Breast epithelium (tissue), 4 donors: ENCODE results near the gene GTF3A. TPM values are rescaled to one million over a fixed set of nuclear protein-coding genes. Genes with fewer than 3 reads are reported as not detected.

Experiments used
- DNase-seq, 2 donors: peaks; one replicate each; pipeline ENCODE4 v3.0.0-alpha.2; 2019; ENCODE audit warnings: low spot score in 2 of 2
- H3K27ac ChIP-seq, 2 donors: fragments of 200-600 bp; sonication (generic) in 1 of 2; one replicate each; pipeline ENCODE4 v1.5.1; 2016 to 2019; ENCODE audit warnings: mild to moderate bottlenecking in 1 of 2
- H3K27me3 ChIP-seq, 2 donors: fragments of 200-600 bp; sonication (generic) in 1 of 2; one replicate each; pipeline versions ENCODE4 v1.5.1 to v1.6.0; 2017 to 2019; ENCODE audit warnings: control low read depth in 1 of 2, mild to moderate bottlenecking in 1 of 2
- H3K36me3 ChIP-seq: fragments of 200-600 bp; one replicate; pipeline ENCODE4 v1.5.1; 2019
- H3K4me1 ChIP-seq, 2 donors: fragments of 200-600 bp; sonication (generic); one replicate each; pipeline ENCODE4 v1.5.1; 2016 to 2019; ENCODE audit warnings: control low read depth in 1 of 2
- H3K4me3 ChIP-seq, 3 donors: fragments of 200-600 bp; sonication (generic); 1 replicate in 2 of 3; 2 replicates in 1 of 3; pipeline ENCODE4 v1.5.1; 2016 to 2019; ENCODE audit warnings: mild to moderate bottlenecking in 3 of 3, moderate library complexity in 2 of 3
- H3K9me3 ChIP-seq, 2 donors: fragments of 200-600 bp; sonication (generic) in 1 of 2; one replicate each; pipeline ENCODE4 v1.5.1; 2016 to 2019; ENCODE audit warnings: control low read depth in 1 of 2
- POLR2A ChIP-seq: fragments of 450-650 bp; IDR thresholded peaks from one replicate; pipeline ENCODE4 v1.6.1; 2016; ENCODE audit warnings: antibody characterized with exemption, mild to moderate bottlenecking, moderate library complexity
- POLR2AphosphoS5 ChIP-seq, 3 donors: sonication (generic); formaldehyde crosslinking; IDR thresholded peaks; one replicate each; pipeline ENCODE4 v1.6.1; 2017; ENCODE audit warnings: antibody characterized with exemption in 3 of 3
- intact Hi-C: fragments of 100-400 bp; cut with DNase I; formaldehyde crosslinking; loops from one replicate; pipeline ENCODE4 v1.15.1; 2023; ENCODE audit warnings: low total_unique reads
- total RNA-seq, 3 donors: library from RNA; depleted of rRNA; stranded (reverse); fragments of >200 nt; gene quantifications; one replicate each; pipeline ENCODE4 v1.1.0, GENCODE V29; 2016
- TF ChIP-seq, protein P1 (sequence below), 3 donors: fragments of 450-650 bp; IDR thresholded peaks; one replicate each; pipeline ENCODE4 v1.5.1; 2016 to 2017; ENCODE audit warnings: antibody characterized with exemption in 3 of 3, mild to moderate bottlenecking in 3 of 3, moderate library complexity in 3 of 3

The GTF3A gene
- total RNA-seq, 3 donors from 2014 or later, result 124 to 186 (median 175) TPM

DNA sequence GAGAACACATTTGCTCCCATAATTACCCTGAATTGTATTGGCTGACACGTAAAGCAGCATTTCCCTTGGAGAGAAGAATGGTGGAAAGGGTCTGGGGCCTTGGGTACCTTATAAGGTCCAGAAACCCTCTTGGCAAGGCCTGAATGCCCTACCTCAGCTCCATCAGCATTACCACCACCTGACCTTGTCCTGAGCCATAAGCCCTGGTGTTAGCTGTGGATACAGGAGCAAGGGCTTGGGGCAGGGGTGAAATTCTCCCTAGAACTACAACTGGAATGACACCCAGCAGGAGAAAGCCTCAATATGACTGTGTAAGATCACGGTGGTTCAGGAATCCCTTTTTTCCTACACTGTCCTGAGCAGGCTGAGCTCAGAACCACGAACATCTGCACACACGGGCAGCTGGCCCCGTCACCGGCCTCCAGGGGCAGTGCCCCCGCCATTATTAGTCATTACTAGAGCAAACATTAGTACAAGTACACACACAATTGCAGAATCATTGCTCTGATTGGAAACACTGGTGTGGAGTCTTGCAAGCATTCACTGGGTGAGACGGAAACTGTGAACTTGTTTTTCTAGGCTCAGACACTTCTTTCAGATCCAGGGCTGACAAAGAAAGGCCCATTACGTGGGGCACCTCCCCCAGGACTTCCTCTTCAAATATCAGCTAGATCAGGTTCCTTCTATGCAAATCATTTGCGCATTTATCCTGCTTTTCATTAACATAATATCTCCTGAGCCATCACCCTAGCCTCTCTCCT is 52.7 kb downstream of the GTF3A start:
- H3K27ac ChIP-seq, result no peak overlapping the region
- no peaks in the 10 kb centered on the region for H3K36me3 ChIP-seq
- intact Hi-C loops, result no loop called here
- H3K27me3 ChIP-seq, result no peaks in the 10 kb centered on the region
- no peaks in the 10 kb centered on the region for H3K4me1 ChIP-seq
- peak in 1 of 2 donors; percentile 59 for DNase-seq
- TF ChIP-seq POLR2A (no peak), POLR2AphosphoS5 (IDR thresholded peaks at IDR 0.05) (no peak)
- TF ChIP-seq, protein P1, sequence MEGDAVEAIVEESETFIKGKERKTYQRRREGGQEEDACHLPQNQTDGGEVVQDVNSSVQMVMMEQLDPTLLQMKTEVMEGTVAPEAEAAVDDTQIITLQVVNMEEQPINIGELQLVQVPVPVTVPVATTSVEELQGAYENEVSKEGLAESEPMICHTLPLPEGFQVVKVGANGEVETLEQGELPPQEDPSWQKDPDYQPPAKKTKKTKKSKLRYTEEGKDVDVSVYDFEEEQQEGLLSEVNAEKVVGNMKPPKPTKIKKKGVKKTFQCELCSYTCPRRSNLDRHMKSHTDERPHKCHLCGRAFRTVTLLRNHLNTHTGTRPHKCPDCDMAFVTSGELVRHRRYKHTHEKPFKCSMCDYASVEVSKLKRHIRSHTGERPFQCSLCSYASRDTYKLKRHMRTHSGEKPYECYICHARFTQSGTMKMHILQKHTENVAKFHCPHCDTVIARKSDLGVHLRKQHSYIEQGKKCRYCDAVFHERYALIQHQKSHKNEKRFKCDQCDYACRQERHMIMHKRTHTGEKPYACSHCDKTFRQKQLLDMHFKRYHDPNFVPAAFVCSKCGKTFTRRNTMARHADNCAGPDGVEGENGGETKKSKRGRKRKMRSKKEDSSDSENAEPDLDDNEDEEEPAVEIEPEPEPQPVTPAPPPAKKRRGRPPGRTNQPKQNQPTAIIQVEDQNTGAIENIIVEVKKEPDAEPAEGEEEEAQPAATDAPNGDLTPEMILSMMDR (IDR thresholded peaks at IDR 0.05), result no peak
- H3K4me3 ChIP-seq, result no peak overlapping the region
- no peaks in the 10 kb centered on the region for H3K9me3 ChIP-seq

DNA sequence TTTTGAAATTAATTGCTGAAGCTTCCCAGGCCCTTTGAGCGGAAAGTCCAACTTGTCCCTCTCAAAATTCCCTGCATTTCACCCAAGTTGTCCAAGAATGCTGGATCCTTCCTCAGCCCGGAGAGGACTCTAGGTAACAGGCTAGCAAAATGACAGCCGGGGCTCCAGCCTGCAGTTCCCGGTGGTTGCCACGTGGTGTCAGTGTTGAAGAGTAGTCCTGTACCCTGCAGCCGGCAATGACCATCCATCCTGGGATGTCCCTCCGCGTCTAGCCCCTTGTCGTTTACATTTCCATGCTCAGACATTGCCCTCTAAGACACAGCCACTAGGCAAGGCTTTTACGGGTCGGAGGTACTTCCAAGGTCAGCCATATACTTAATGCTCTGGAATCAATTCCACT is 57.3 kb downstream of the GTF3A start:
- Histone ChIP-seq H3K9me3 (no peaks in the 10 kb centered on the region), H3K36me3 (no peaks in the 10 kb centered on the region), H3K27ac (no peak overlapping the region), H3K27me3 (no peaks in the 10 kb centered on the region), H3K4me1 (no peaks in the 10 kb centered on the region), H3K4me3 (no peak overlapping the region)
- no peak for DNase-seq
- intact Hi-C loops, result no loop called here
- no peak for TF ChIP-seq POLR2A
- TF ChIP-seq, protein P1 (IDR thresholded peaks at IDR 0.05), result peak in 1 of 3 donors; percentile 40

DNA sequence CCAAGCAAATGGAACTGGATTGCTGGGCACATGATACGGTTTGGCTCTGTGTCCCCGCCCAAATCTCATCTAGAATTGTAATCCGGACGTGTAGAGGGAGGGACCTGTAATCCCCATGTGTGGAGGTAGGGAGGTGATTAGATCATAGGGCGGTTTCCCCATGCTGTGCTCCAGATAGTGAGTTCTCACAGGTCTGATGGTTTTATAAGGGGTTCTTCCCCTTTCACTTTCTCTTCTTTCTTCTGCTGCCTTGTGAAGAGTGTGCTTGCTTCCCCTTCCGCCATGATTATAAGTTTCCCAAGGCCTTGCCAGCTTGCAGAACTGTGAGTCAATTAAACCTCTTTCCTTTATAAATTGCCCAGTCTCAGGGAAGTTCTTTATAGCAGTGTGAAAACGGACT is 58.6 kb downstream of the GTF3A start:
- TF ChIP-seq POLR2A (no peak), POLR2AphosphoS5 (IDR thresholded peaks at IDR 0.05) (no peak)
- TF ChIP-seq, protein P1 (IDR thresholded peaks at IDR 0.05), result no peak
- intact Hi-C loops, result no loop called here
- Histone ChIP-seq H3K9me3 (no peaks in the 10 kb centered on the region), H3K27me3 (no peaks in the 10 kb centered on the region), H3K36me3 (no peaks in the 10 kb centered on the region), H3K4me1 (no peaks in the 10 kb centered on the region), H3K27ac (no peak overlapping the region), H3K4me3 (no peak overlapping the region)
- no peak for DNase-seq

DNA sequence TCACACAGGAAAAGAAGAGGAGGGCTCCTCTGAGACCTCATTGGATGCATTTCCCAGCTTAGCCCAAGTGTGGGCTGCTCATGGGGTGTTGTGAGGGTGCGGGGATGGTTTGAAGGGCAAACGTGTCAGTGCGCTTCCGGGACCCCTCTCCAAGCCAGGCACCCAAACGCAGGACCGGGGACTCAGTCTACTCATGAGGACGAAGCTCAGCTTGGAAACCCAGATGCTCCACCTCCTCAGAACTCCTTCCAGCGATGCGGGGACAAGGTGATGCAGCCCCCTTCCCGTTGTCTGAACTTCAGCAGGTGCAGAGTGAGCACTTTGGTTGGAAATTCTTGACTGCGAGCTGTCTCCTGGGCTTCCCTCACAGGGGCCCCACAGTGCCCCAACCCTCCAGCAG is 59.0 kb downstream of the GTF3A start:
- H3K4me1 ChIP-seq, result no peaks in the 10 kb centered on the region
- H3K4me3 ChIP-seq, result no peak overlapping the region
- no peaks in the 10 kb centered on the region for H3K27me3 ChIP-seq
- intact Hi-C loops, result no loop called here
- no peak overlapping the region for H3K27ac ChIP-seq
- no peaks in the 10 kb centered on the region for H3K9me3 ChIP-seq
- H3K36me3 ChIP-seq, result no peaks in the 10 kb centered on the region
- DNase-seq, result no peak
- TF ChIP-seq POLR2A, result no peak
- TF ChIP-seq, protein P1 (IDR thresholded peaks at IDR 0.05), result no peak
- no peak for TF ChIP-seq POLR2AphosphoS5 (IDR thresholded peaks at IDR 0.05)

Other genes with a start within 250 kb of the GTF3A start
- 1,000 to 10,000 TPM in 2 of 3 donors, 100 to 1,000 TPM in 1; 979 to 1,473 (median 1,466) TPM for gene RPL21, start 173.1 kb upstream of the GTF3A start, total RNA-seq
- 10 to 100 TPM; 20.8 to 62.2 (median 39.3) TPM for gene RASL11A, start 153.8 kb upstream of the GTF3A start, total RNA-seq
- gene MTIF3, start 25.9 kb downstream of the GTF3A start, total RNA-seq, result 100 to 1,000 TPM in 1 of 3 donors, 10 to 100 TPM in 2; 67.5 to 146 (median 72.7) TPM
- gene LNX2, start 195.9 kb downstream of the GTF3A start, total RNA-seq, result 10 to 100 TPM in 2 of 3 donors, 1 to 10 TPM in 1; 5.9 to 19.3 (median 19.2) TPM
- gene POLR1D, start 197.3 kb downstream of the GTF3A start, total RNA-seq, result 100 to 1,000 TPM; 103 to 130 (median 115) TPM